H1 (cell line): ENCODE results near the gene CEBPG. TPM values are rescaled to one million over a fixed set of nuclear protein-coding genes. Genes with fewer than 3 reads are reported as not detected.

Experiments used
- CTCF ChIA-PET: fragments of 300-600 bp; sonication (Branson Sonifier 250); formaldehyde crosslinking; loops from one replicate; lab custom pipeline; 2021; ENCODE audit not compliant: partially characterized antibody; lab: Charles Lee
- POLR2A ChIA-PET: fragments of 300-600 bp; sonication (Branson Sonifier 250); formaldehyde crosslinking; loops from one replicate; lab custom pipeline; 2021; ENCODE audit warnings: inconsistent platforms; ENCODE audit not compliant: partially characterized antibody; lab: Charles Lee
- DNase-seq, 2 experiments: peaks; one replicate each; pipeline versions ENCODE4 v3.0.0 to v3.0.0-alpha.2; 2010 to 2022; ENCODE audit warnings: low spot score in 2 of 2, low read depth in 1 of 2, mixed read lengths in 1 of 2
- FAIRE-seq: peaks from 2 replicates; lab custom pipeline; 2011; peaks lifted over from hg19 to GRCh38; lab: Jason Lieb, UNC
- H2AFZ ChIP-seq: 2 replicates; pipeline ENCODE4 v1.8.1; 2012; ENCODE audit warnings: low read length, inconsistent platforms
- H2AK5ac ChIP-seq: 2 replicates; pipeline ENCODE4 v1.6.1; 2013; ENCODE audit warnings: low read depth, low read length
- H2BK120ac ChIP-seq: replicated peaks from 2 replicates; pipeline ENCODE3; 2013; ENCODE audit warnings: low read depth, low read length, inconsistent platforms
- H2BK12ac ChIP-seq: 2 replicates; pipeline ENCODE4 v1.6.1; 2013; ENCODE audit warnings: low read depth, low read length
- H2BK15ac ChIP-seq: 2 replicates; pipeline ENCODE4 v1.6.1; 2013; ENCODE audit warnings: low read length
- H2BK20ac ChIP-seq: 2 replicates; pipeline ENCODE4 v1.6.1; 2013; ENCODE audit warnings: low read length
- H2BK5ac ChIP-seq: 2 replicates; pipeline ENCODE4 v1.6.1; 2013; ENCODE audit warnings: low read depth, low read length
- H3K14ac ChIP-seq: 2 replicates; pipeline ENCODE4 v1.6.1; 2013; ENCODE audit warnings: inconsistent platforms; ENCODE audit not compliant: insufficient read length
- H3K18ac ChIP-seq: 2 replicates; pipeline ENCODE4 v1.6.1; 2013; ENCODE audit warnings: low read length; ENCODE audit errors: extremely low read depth
- H3K23ac ChIP-seq: 2 replicates; pipeline ENCODE4 v1.6.1; 2013; ENCODE audit warnings: inconsistent platforms; ENCODE audit not compliant: insufficient read length
- H3K23me2 ChIP-seq: 2 replicates; pipeline ENCODE4 v1.6.1; 2013; ENCODE audit warnings: low read depth, low read length
- H3K27ac ChIP-seq: 2 replicates; pipeline ENCODE4 v1.6.1; 2011; ENCODE audit warnings: low read depth, low read length, inconsistent platforms
- H3K27me3 ChIP-seq, 4 experiments: replicated peaks in 1 of 4; 1 replicate in 1 of 4; 2 replicates in 3 of 4; pipeline versions ENCODE4 v1.6.1 to v1.8.1; 2011 to 2013; ENCODE audit warnings: low read length in 3 of 4, mild to moderate bottlenecking in 3 of 4, inconsistent platforms in 2 of 4, mixed read lengths in 2 of 4, moderate library complexity in 1 of 4; ENCODE audit not compliant: control insufficient read depth in 3 of 4, insufficient read depth in 3 of 4; ENCODE audit errors: extremely low read depth in 1 of 4
- H3K36me3 ChIP-seq, 4 experiments: 2 replicates each; pipeline versions ENCODE4 v1.6.1 to v1.8.1; 2011 to 2013; ENCODE audit warnings: mild to moderate bottlenecking in 4 of 4, low read length in 3 of 4, moderate library complexity in 2 of 4, control low read depth in 1 of 4, inconsistent platforms in 1 of 4; ENCODE audit not compliant: insufficient read depth in 4 of 4, control insufficient read depth in 2 of 4
- H3K4ac ChIP-seq: replicated peaks from 2 replicates; pipeline ENCODE3; 2013; ENCODE audit warnings: low read length, low read depth, mixed read lengths, inconsistent platforms; ENCODE audit not compliant: insufficient read length
- H3K4me1 ChIP-seq, 4 experiments: replicated peaks in 1 of 4; 1 replicate in 1 of 4; 2 replicates in 3 of 4; pipeline versions ENCODE4 v1.6.1 to v1.8.1; 2011 to 2013; ENCODE audit warnings: low read length in 3 of 4, inconsistent platforms in 2 of 4, mixed read lengths in 1 of 4; ENCODE audit not compliant: insufficient read depth in 4 of 4, control insufficient read depth in 3 of 4
- H3K4me2 ChIP-seq, 2 experiments: 2 replicates each; pipeline versions ENCODE4 v1.6.1 to v1.8.1; 2011 to 2013; ENCODE audit warnings: low read depth in 2 of 2, low read length in 2 of 2, control low read depth in 1 of 2, inconsistent platforms in 1 of 2, mild to moderate bottlenecking in 1 of 2; ENCODE audit not compliant: insufficient read depth in 1 of 2
- H3K4me3 ChIP-seq, 4 experiments: fragments of 200-600, 300-600 bp in 1 of 4; sonication (generic), shearing (Covaris generic), sonication (Bioruptor Twin) in 1 of 4; 2 replicates each; pipeline versions ENCODE4 v1.5.1 to v1.8.1; 2011 to 2016; ENCODE audit warnings: low read length in 4 of 4, low read depth in 3 of 4, control low read depth in 2 of 4, inconsistent platforms in 2 of 4, mild to moderate bottlenecking in 2 of 4, mixed read lengths in 1 of 4, moderate library complexity in 1 of 4; ENCODE audit not compliant: insufficient read depth in 2 of 4; ENCODE audit errors: extremely low read depth in 1 of 4
- H3K56ac ChIP-seq: replicated peaks from 2 replicates; pipeline ENCODE3; 2013; ENCODE audit warnings: low read depth, mild to moderate bottlenecking, mixed read lengths, low read length, inconsistent platforms; ENCODE audit not compliant: insufficient read length
- H3K79me1 ChIP-seq: 2 replicates; pipeline ENCODE4 v1.6.1; 2013; ENCODE audit warnings: low read depth, low read length, control low read depth
- H3K79me2 ChIP-seq, 2 experiments: 2 replicates each; pipeline versions ENCODE4 v1.6.1 to v1.8.1; 2012 to 2013; ENCODE audit warnings: low read length in 2 of 2, mild to moderate bottlenecking in 2 of 2, inconsistent platforms in 1 of 2; ENCODE audit not compliant: insufficient read depth in 2 of 2, control insufficient read depth in 1 of 2
- H3K9ac ChIP-seq, 4 experiments: replicated peaks in 1 of 4; 1 replicate in 1 of 4; 2 replicates in 3 of 4; pipeline versions ENCODE4 v1.6.1 to v1.8.1; 2011 to 2013; ENCODE audit warnings: low read depth in 3 of 4, low read length in 3 of 4, control low read depth in 2 of 4, mild to moderate bottlenecking in 2 of 4, moderate library complexity in 2 of 4, inconsistent platforms in 1 of 4; ENCODE audit errors: extremely low read depth in 1 of 4
- H3K9me3 ChIP-seq, 2 experiments: 2 replicates each; pipeline versions ENCODE4 v1.6.1 to v1.8.1; 2012 to 2013; ENCODE audit warnings: mild to moderate bottlenecking in 2 of 2, moderate library complexity in 2 of 2, control low read depth in 1 of 2, inconsistent platforms in 1 of 2, low read depth in 1 of 2, low read length in 1 of 2, mixed read lengths in 1 of 2; ENCODE audit not compliant: insufficient read depth in 2 of 2
- H4K20me1 ChIP-seq, 2 experiments: replicated peaks in 1 of 2; 2 replicates each; pipeline versions ENCODE3 to v1.8.1; 2011 to 2013; ENCODE audit warnings: inconsistent platforms in 2 of 2, low read length in 2 of 2, mild to moderate bottlenecking in 1 of 2; ENCODE audit not compliant: insufficient read depth in 2 of 2, control insufficient read depth in 1 of 2
- H4K5ac ChIP-seq: 2 replicates; pipeline ENCODE4 v1.6.1; 2013; ENCODE audit warnings: low read length, low read depth, mixed read lengths, inconsistent platforms; ENCODE audit not compliant: insufficient read length
- H4K8ac ChIP-seq: 2 replicates; pipeline ENCODE4 v1.8.0; 2013; ENCODE audit warnings: mild to moderate bottlenecking, moderate library complexity, low read length, inconsistent platforms; ENCODE audit not compliant: insufficient read depth; ENCODE audit errors: extremely low read depth
- H4K91ac ChIP-seq: replicated peaks from 2 replicates; pipeline ENCODE3; 2013; ENCODE audit warnings: low read length, mixed read lengths, inconsistent platforms; ENCODE audit not compliant: insufficient read length
- CREB1 ChIP-seq: IDR thresholded peaks from 2 replicates; pipeline ENCODE4 v1.6.1; 2012; ENCODE audit warnings: inconsistent platforms
- E2F6 ChIP-seq: IDR thresholded peaks from 2 replicates; pipeline ENCODE4 v1.6.1; 2012; ENCODE audit warnings: inconsistent platforms
- EP300 ChIP-seq, 2 experiments: IDR thresholded peaks; 1 replicate in 1 of 2; 2 replicates in 1 of 2; pipeline ENCODE4 v1.6.1; 2011 to 2012; ENCODE audit warnings: low read depth in 2 of 2, low read length in 2 of 2, mild to moderate bottlenecking in 2 of 2, borderline replicate concordance in 1 of 2, inconsistent platforms in 1 of 2, moderate library complexity in 1 of 2
- EZH2 ChIP-seq: fragments of 200-600 bp; sonication (generic); IDR thresholded peaks from 2 replicates; pipeline ENCODE4 v1.7.1; 2012; ENCODE audit warnings: low read depth, mild to moderate bottlenecking, moderate library complexity, low read length, inconsistent platforms; ENCODE audit not compliant: severe bottlenecking
- HDAC2 ChIP-seq, 2 experiments: fragments of 300-600 bp in 1 of 2; sonication (generic) in 1 of 2; IDR thresholded peaks; 2 replicates each; pipeline ENCODE4 v1.6.1; 2011 to 2012; ENCODE audit warnings: low read depth in 2 of 2, low read length in 2 of 2, mild to moderate bottlenecking in 2 of 2, moderate library complexity in 2 of 2, borderline replicate concordance in 1 of 2, inconsistent platforms in 1 of 2
- MAFK ChIP-seq: IDR thresholded peaks from 2 replicates; pipeline ENCODE4 v1.6.1; 2012; ENCODE audit warnings: low read depth, mild to moderate bottlenecking, improper control_type of control experiment, low read length
- POLR2AphosphoS5 ChIP-seq: IDR thresholded peaks from 2 replicates; pipeline ENCODE4 v1.6.1; 2011; ENCODE audit warnings: low read depth, low read length
- RBBP5 ChIP-seq: IDR thresholded peaks from 2 replicates; pipeline ENCODE4 v1.7.1; 2012; ENCODE audit warnings: low read depth, mild to moderate bottlenecking, inconsistent platforms, low read length, moderate library complexity, borderline replicate concordance
- RXRA ChIP-seq: IDR thresholded peaks from 2 replicates; pipeline ENCODE4 v1.6.1; 2011; ENCODE audit warnings: low read depth, mild to moderate bottlenecking, low read length, moderate library complexity; ENCODE audit not compliant: insufficient read depth
- SAP30 ChIP-seq: fragments of 300-600 bp; sonication (generic); IDR thresholded peaks from 2 replicates; pipeline ENCODE4 v1.7.1; 2012; ENCODE audit warnings: low read length, moderate library complexity, mild to moderate bottlenecking, inconsistent platforms; ENCODE audit not compliant: insufficient read depth, insufficient replicate concordance
- SIRT6 ChIP-seq: IDR thresholded peaks from one replicate; pipeline ENCODE4 v1.7.1; 2012; ENCODE audit warnings: low read length, inconsistent platforms
- SP2 ChIP-seq: IDR thresholded peaks from 2 replicates; pipeline ENCODE4 v1.6.1; 2012; ENCODE audit warnings: mild to moderate bottlenecking, low read length, inconsistent platforms
- SRF ChIP-seq: IDR thresholded peaks from 2 replicates; pipeline ENCODE4 v1.6.1; 2011; ENCODE audit warnings: mild to moderate bottlenecking, low read depth, low read length, moderate library complexity
- ZNF274 ChIP-seq: IDR thresholded peaks from 2 replicates; pipeline ENCODE4 v1.7.0; 2012; ENCODE audit warnings: low read length, borderline replicate concordance; ENCODE audit errors: extremely low read depth
- WGBS, 2 experiments: shearing (Covaris generic) in 1 of 2; methylation state at CpG; one replicate each; pipeline versions ENCODE4 v1.1.6 to v1.1.7; 2013 to 2015; ENCODE audit warnings: low lambda C conversion rate in 2 of 2, mixed read lengths in 2 of 2, inconsistent platforms in 1 of 2, low coverage in 1 of 2, missing lambda C conversion rate in 1 of 2; ENCODE audit not compliant: insufficient replicate concordance in 2 of 2, insufficient coverage in 1 of 2, insufficient read length in 1 of 2; ENCODE audit errors: extremely low coverage in 1 of 2, missing lambda C conversion rate in 1 of 2; 5-methylcytosine and 5-hydroxymethylcytosine counted together
- polyA plus RNA-seq, 7 experiments: library from polyadenylated mRNA; depleted of rRNA in 3 of 7; stranded (reverse) in 5 of 7; unstranded in 2 of 7; fragments of >200 nt in 5 of 7; fragments of 200-250 nt in 2 of 7; gene quantifications; 1 replicate in 5 of 7; 2 replicates in 1 of 7; 4 replicates in 1 of 7; pipeline versions ENCODE4 v1.2.1 to v1.2.3, GENCODE V29; 2011 to 2013; ENCODE audit warnings: missing spikeins in 2 of 7, mixed read lengths in 2 of 7
- total RNA-seq: library from RNA; stranded (reverse); fragmentation: NEBNext Ultra II Directional; extraction: Animal tissue kit (Norgen Biotek cat#: 25700); gene quantifications from 2 replicates; pipeline ENCODE4 v1.2.1, GENCODE V29; 2021

Gene CEBPG
- total and polyA plus RNA-seq, 2 of the 8 experiments (the other 6 are each of a cell fraction or from before 2014, with no cell fraction given): 12.3 to 35.4 TPM

- DNase-seq (no peak), FAIRE-seq (no peak)
- Histone ChIP-seq H2BK15ac (no peak overlapping the region), H3K4me1 (no peaks in the 10 kb centered on the region), H2BK120ac (no peak overlapping the region), H3K4me2 (no peak overlapping the region), H2AFZ (no peak overlapping the region), H3K9ac (no peak overlapping the region), H3K4me3 (no peak overlapping the region), H4K5ac (no peak overlapping the region), H2BK20ac (no peak overlapping the region), H2AK5ac (no peak overlapping the region), H3K27ac (no peak overlapping the region), H4K91ac (no peak overlapping the region), H3K18ac (no peak overlapping the region), H3K79me1 (no peaks in the 10 kb centered on the region), H3K27me3 (no peaks in the 10 kb centered on the region), H3K56ac (no peak overlapping the region), H3K4ac (no peak overlapping the region), H2BK5ac (no peak overlapping the region), H2BK12ac (no peak overlapping the region), H3K79me2 (no peaks in the 10 kb centered on the region), H3K9me3 (no peaks in the 10 kb centered on the region), H3K23me2 (no peaks in the 10 kb centered on the region), H3K14ac (no peak overlapping the region), H3K36me3 (no peaks in the 10 kb centered on the region), H3K23ac (no peak overlapping the region), H4K20me1 (no peaks in the 10 kb centered on the region), H4K8ac (no peak overlapping the region)
- TF ChIP-seq EP300 (IDR thresholded peaks at IDR 0.05; ENCODE audit: borderline replicate concordance in 1 of 2, low read depth in 2 of 2, low read length in 2 of 2) (no peak), POLR2AphosphoS5 (no peak), SIRT6 (no peak), CREB1 (no peak), RBBP5 (no peak), SRF (no peak), E2F6 (no peak), HDAC2 (IDR thresholded peaks at IDR 0.05; ENCODE audit: borderline replicate concordance in 1 of 2, low read depth in 2 of 2, low read length in 2 of 2) (no peak), EZH2 (no peak), SP2 (no peak), RXRA (no peak), ZNF274 (no peak), SAP30 (no peak), MAFK (no peak)
- ChIA-PET CTCF (interaction anchor here (0.7 to 1.4 kb wide), 3 partner anchors 21 to 83 kb away, joined by 3 read pairs; no protein-coding TSS in a partner anchor), POLR2A (interaction anchor here (0.6 to 0.9 kb wide), 2 partner anchors 28 to 627 kb away, joined by 3 read pairs; no protein-coding TSS in a partner anchor)
- 87% methylated on average over 5 of the region's 5 CpGs; no CpG with 5 or more reads in 1 of the 2 experiments for WGBS, 2 experiments
Observed at GRCh38 chr19:33332248-33332647, 41.3 kb upstream of the CEBPG start.
